Stimulated activated CD4-positive, alpha-beta T cell treated with anti-CD3 and anti-CD28 coated beads, Interleukin-4, amount 100 ng/mL, for 48 hours (primary cell): ENCODE data around the gene OTUD3.
"Not testable (repeated sequence)": the region's sequence is repeated elsewhere in the genome, so short reads cannot be mapped to it uniquely, and the experiment has no call there.

Experiments
- DNase-seq, 2 donors: peaks; one replicate each; pipeline ENCODE4 v3.0.0-alpha.2; 2020; ENCODE audit warnings: low read depth in 2 of 2

OTUD3 gene

GRCh38 chr1:19869453-19869852 is 12.7 kb upstream of the OTUD3 start:
- DNase-seq: not testable (repeated sequence)

- no peak for DNase-seq
These were observed 12.3 kb upstream of the OTUD3 start for GRCh38 chr1:19869929-19870328.

- no peak for DNase-seq
These were observed 10.0 kb upstream of the OTUD3 start for GRCh38 chr1:19872190-19872589.

GRCh38 chr1:19877181-19877750 is 4.9 kb upstream of the OTUD3 start:
- no peak for DNase-seq

GRCh38 chr1:19877821-19878636 is 4.2 kb upstream of the OTUD3 start:
- DNase-seq: no peak

GRCh38 chr1:19878637-19878985 is 3.6 kb upstream of the OTUD3 start:
- DNase-seq: no peak

- no peak for DNase-seq
These were observed 3.0 kb upstream of the OTUD3 start for GRCh38 chr1:19879227-19879626.

GRCh38 chr1:19879661-19880060 is 2.5 kb upstream of the OTUD3 start:
- DNase-seq: no peak

- not testable (repeated sequence) for DNase-seq
These were observed 1.4 kb upstream of the OTUD3 start for GRCh38 chr1:19880841-19881240.

GRCh38 chr1:19884312-19884711 is 2.1 kb downstream of the OTUD3 start:
- DNase-seq: no peak

- DNase-seq: no peak
These were observed 3.6 kb downstream of the OTUD3 start for GRCh38 chr1:19885821-19886220.

GRCh38 chr1:19888112-19888511 is 5.9 kb downstream of the OTUD3 start:
- no peak for DNase-seq

- DNase-seq: no peak
These were observed 7.5 kb downstream of the OTUD3 start for GRCh38 chr1:19889656-19890055.

GRCh38 chr1:19892129-19892528 is 9.9 kb downstream of the OTUD3 start:
- DNase-seq: no peak

GRCh38 chr1:19892628-19893168 is 10.5 kb downstream of the OTUD3 start:
- DNase-seq: no peak

- DNase-seq: no peak
These were observed 11.5 kb downstream of the OTUD3 start for GRCh38 chr1:19893687-19894086.

- DNase-seq: no peak
These were observed 12.0 kb downstream of the OTUD3 start for GRCh38 chr1:19894218-19894617.

- DNase-seq: no peak
These were observed 19.5 kb downstream of the OTUD3 start for GRCh38 chr1:19901653-19902052.

- no peak for DNase-seq
These were observed 21.4 kb downstream of the OTUD3 start for GRCh38 chr1:19903621-19904020.

GRCh38 chr1:19907456-19907855 is 25.3 kb downstream of the OTUD3 start:
- DNase-seq: no peak

- no peak for DNase-seq
These were observed 27.2 kb downstream of the OTUD3 start for GRCh38 chr1:19909392-19909791.

- no peak for DNase-seq
These were observed 27.8 kb downstream of the OTUD3 start for GRCh38 chr1:19909971-19910370.

GRCh38 chr1:19910650-19911049 is 28.5 kb downstream of the OTUD3 start:
- no peak for DNase-seq
